Fibroblast of the aortic adventitia (primary cell): ENCODE data around the gene D2HGDH. TPM values are rescaled to one million over a fixed set of nuclear protein-coding genes. Genes with fewer than 3 reads are reported as not detected.

Source experiments
- DNase-seq: peaks from one replicate; pipeline ENCODE4 v3.0.0-alpha.2; 2010; ENCODE audit warnings: low read depth
- H3K4me3 ChIP-seq: 2 replicates; pipeline ENCODE4 v1.5.1; 2011; ENCODE audit warnings: low read depth, mild to moderate bottlenecking, control low read depth, low read length, moderate library complexity
- CTCF ChIP-seq: IDR thresholded peaks from 2 replicates; pipeline ENCODE4 v1.5.1; 2011; ENCODE audit warnings: mild to moderate bottlenecking, low read length, control low read depth, inconsistent platforms; ENCODE audit not compliant: insufficient read depth
- total RNA-seq: library from RNA; depleted of rRNA; stranded (reverse); fragments of >200 nt; gene quantifications from 2 replicates; pipeline ENCODE4 v1.2.3, GENCODE V29; 2012; ENCODE audit warnings: low replicate concordance

D2HGDH gene
- total RNA-seq, 1 donor, result 9.3 TPM

GRCh38 chr2:241724975-241725870, 9.2 kb upstream of the D2HGDH start:
- no peak for TF ChIP-seq CTCF
- no peak for DNase-seq
- H3K4me3 ChIP-seq, result no peak overlapping the region

GRCh38 chr2:241726459-241726858, 8.0 kb upstream of the D2HGDH start:
- no peak for TF ChIP-seq CTCF
- no peak overlapping the region for H3K4me3 ChIP-seq
- no peak for DNase-seq

- H3K4me3 ChIP-seq, result no peak overlapping the region
- no peak for DNase-seq
- TF ChIP-seq CTCF, result no peak
These were observed 6.4 kb upstream of the D2HGDH start for GRCh38 chr2:241728000-241728399.

GRCh38 chr2:241728627-241729026, 5.8 kb upstream of the D2HGDH start:
- H3K4me3 ChIP-seq, result no peak overlapping the region
- no peak for TF ChIP-seq CTCF
- no peak for DNase-seq

- H3K4me3 ChIP-seq, result no peak overlapping the region
- TF ChIP-seq CTCF, result no peak
- DNase-seq, result no peak
These were observed 4.6 kb upstream of the D2HGDH start for GRCh38 chr2:241729868-241730267.

- no peak for DNase-seq
- H3K4me3 ChIP-seq, result no peak overlapping the region
- TF ChIP-seq CTCF, result no peak
These were observed 3.6 kb upstream of the D2HGDH start for GRCh38 chr2:241730671-241731293.
